Measurements from ENCODE around the gene PPP2CA.
"Not testable (repeated sequence)": the region's sequence is repeated elsewhere in the genome, so short reads cannot be mapped to it uniquely, and the experiment has no call there.

Gene PPP2CA

GRCh38 chr5:134161513-134162395 is 64.1 kb downstream of the PPP2CA start:
- Histone ChIP-seq H3K27me3 (replicated peaks; ENCODE audit: control insufficient read depth, insufficient read depth, low read length) (no peaks in the 10 kb centered on the region), H3K4me1 (ENCODE audit: control insufficient read depth, insufficient read depth, low read length) (no peaks in the 10 kb centered on the region), H3K9ac (ENCODE audit: low read length) (no peak overlapping the region), H3K36me3 (ENCODE audit: control insufficient read depth, insufficient read depth, low read length, severe bottlenecking) (peaks cover 88% of the 10 kb centered on the region), H3K9me3 (ENCODE audit: control insufficient read depth, low read length) (peaks cover 10% of the 10 kb centered on the region), H3K4me3 (ENCODE audit: low read length) (no peak overlapping the region)
- DNase-seq (ENCODE audit: low read depth): no peak

- DNase-seq (ENCODE audit: low read depth): no peak
- H3K9ac ChIP-seq (ENCODE audit: low read length): no peak overlapping the region
- H3K27me3 ChIP-seq (replicated peaks; ENCODE audit: control insufficient read depth, insufficient read depth, low read length): no peaks in the 10 kb centered on the region
- peaks cover 42% of the 10 kb centered on the region for H3K4me1 ChIP-seq (ENCODE audit: control insufficient read depth, insufficient read depth, low read length)
- peaks cover 79% of the 10 kb centered on the region for H3K36me3 ChIP-seq (ENCODE audit: control insufficient read depth, insufficient read depth, low read length, severe bottlenecking)
- H3K4me3 ChIP-seq (ENCODE audit: low read length): no peak overlapping the region
- H3K9me3 ChIP-seq (ENCODE audit: control insufficient read depth, low read length): no peaks in the 10 kb centered on the region
Measured at GRCh38 chr5:134153657-134154056, 72.2 kb downstream of the PPP2CA start.

- Histone ChIP-seq H3K9me3 (ENCODE audit: control insufficient read depth, low read length) (no peaks in the 10 kb centered on the region), H3K4me3 (ENCODE audit: low read length) (no peak overlapping the region), H3K36me3 (ENCODE audit: control insufficient read depth, insufficient read depth, low read length, severe bottlenecking) (peaks cover 77% of the 10 kb centered on the region), H3K9ac (ENCODE audit: low read length) (no peak overlapping the region), H3K4me1 (ENCODE audit: control insufficient read depth, insufficient read depth, low read length) (peaks cover 42% of the 10 kb centered on the region), H3K27me3 (replicated peaks; ENCODE audit: control insufficient read depth, insufficient read depth, low read length) (no peaks in the 10 kb centered on the region)
- no peak for DNase-seq (ENCODE audit: low read depth)
Measured at GRCh38 chr5:134153241-134153640, 72.6 kb downstream of the PPP2CA start.

GRCh38 chr5:134152173-134152832 is 73.6 kb downstream of the PPP2CA start:
- H3K27me3 ChIP-seq (replicated peaks; ENCODE audit: control insufficient read depth, insufficient read depth, low read length); H3K9me3 ChIP-seq (ENCODE audit: control insufficient read depth, low read length); DNase-seq (ENCODE audit: low read depth): not testable (repeated sequence)
- Histone ChIP-seq H3K4me1 (ENCODE audit: control insufficient read depth, insufficient read depth, low read length) (peaks cover 47% of the 10 kb centered on the region), H3K9ac (ENCODE audit: low read length) (peak overlapping the region; percentile 42), H3K36me3 (ENCODE audit: control insufficient read depth, insufficient read depth, low read length, severe bottlenecking) (peaks cover 71% of the 10 kb centered on the region), H3K4me3 (ENCODE audit: low read length) (peak overlapping the region; percentile 43)

- no peak overlapping the region for H3K9ac ChIP-seq (ENCODE audit: low read length)
- H3K27me3 ChIP-seq (replicated peaks; ENCODE audit: control insufficient read depth, insufficient read depth, low read length): no peaks in the 10 kb centered on the region
- peaks cover 69% of the 10 kb centered on the region for H3K36me3 ChIP-seq (ENCODE audit: control insufficient read depth, insufficient read depth, low read length, severe bottlenecking)
- H3K4me3 ChIP-seq (ENCODE audit: low read length): no peak overlapping the region
- peaks cover 53% of the 10 kb centered on the region for H3K4me1 ChIP-seq (ENCODE audit: control insufficient read depth, insufficient read depth, low read length)
- H3K9me3 ChIP-seq (ENCODE audit: control insufficient read depth, low read length): no peaks in the 10 kb centered on the region
- no peak for DNase-seq (ENCODE audit: low read depth)
Measured at GRCh38 chr5:134151723-134152122, 74.2 kb downstream of the PPP2CA start.

- Histone ChIP-seq H3K27me3 (replicated peaks; ENCODE audit: control insufficient read depth, insufficient read depth, low read length) (no peaks in the 10 kb centered on the region), H3K9ac (ENCODE audit: low read length) (peak overlapping the region; percentile 30), H3K36me3 (ENCODE audit: control insufficient read depth, insufficient read depth, low read length, severe bottlenecking) (peaks cover 65% of the 10 kb centered on the region), H3K9me3 (ENCODE audit: control insufficient read depth, low read length) (no peaks in the 10 kb centered on the region), H3K4me1 (ENCODE audit: control insufficient read depth, insufficient read depth, low read length) (peaks cover 73% of the 10 kb centered on the region), H3K4me3 (ENCODE audit: low read length) (peak overlapping the region; percentile 12)
- no peak for DNase-seq (ENCODE audit: low read depth)
Measured at GRCh38 chr5:134149571-134150303, 76.1 kb downstream of the PPP2CA start.

GRCh38 chr5:134148986-134149539 is 76.8 kb downstream of the PPP2CA start:
- DNase-seq (ENCODE audit: low read depth): no peak
- Histone ChIP-seq H3K9ac (ENCODE audit: low read length) (no peak overlapping the region), H3K27me3 (replicated peaks; ENCODE audit: control insufficient read depth, insufficient read depth, low read length) (no peaks in the 10 kb centered on the region), H3K4me1 (ENCODE audit: control insufficient read depth, insufficient read depth, low read length) (peaks cover 76% of the 10 kb centered on the region), H3K9me3 (ENCODE audit: control insufficient read depth, low read length) (no peaks in the 10 kb centered on the region), H3K4me3 (ENCODE audit: low read length) (no peak overlapping the region), H3K36me3 (ENCODE audit: control insufficient read depth, insufficient read depth, low read length, severe bottlenecking) (peaks cover 66% of the 10 kb centered on the region)

GRCh38 chr5:134148316-134148715 is 77.6 kb downstream of the PPP2CA start:
- H3K36me3 ChIP-seq (ENCODE audit: control insufficient read depth, insufficient read depth, low read length, severe bottlenecking): peaks cover 66% of the 10 kb centered on the region
- DNase-seq (ENCODE audit: low read depth): no peak
- no peak overlapping the region for H3K9ac ChIP-seq (ENCODE audit: low read length)
- no peaks in the 10 kb centered on the region for H3K27me3 ChIP-seq (replicated peaks; ENCODE audit: control insufficient read depth, insufficient read depth, low read length)
- no peak overlapping the region for H3K4me3 ChIP-seq (ENCODE audit: low read length)
- no peaks in the 10 kb centered on the region for H3K9me3 ChIP-seq (ENCODE audit: control insufficient read depth, low read length)
- H3K4me1 ChIP-seq (ENCODE audit: control insufficient read depth, insufficient read depth, low read length): peaks cover 76% of the 10 kb centered on the region

GRCh38 chr5:134146651-134147518 is 79.0 kb downstream of the PPP2CA start:
- Histone ChIP-seq H3K4me3 (ENCODE audit: low read length) (no peak overlapping the region), H3K9ac (ENCODE audit: low read length) (peak overlapping the region; percentile 12), H3K4me1 (ENCODE audit: control insufficient read depth, insufficient read depth, low read length) (peaks cover 63% of the 10 kb centered on the region), H3K9me3 (ENCODE audit: control insufficient read depth, low read length) (no peaks in the 10 kb centered on the region), H3K36me3 (ENCODE audit: control insufficient read depth, insufficient read depth, low read length, severe bottlenecking) (peaks cover 69% of the 10 kb centered on the region), H3K27me3 (replicated peaks; ENCODE audit: control insufficient read depth, insufficient read depth, low read length) (no peaks in the 10 kb centered on the region)
- DNase-seq (ENCODE audit: low read depth): no peak

- peak; percentile 88 for DNase-seq (ENCODE audit: low read depth)
- peaks cover 58% of the 10 kb centered on the region for H3K4me1 ChIP-seq (ENCODE audit: control insufficient read depth, insufficient read depth, low read length)
- H3K27me3 ChIP-seq (replicated peaks; ENCODE audit: control insufficient read depth, insufficient read depth, low read length): no peaks in the 10 kb centered on the region
- H3K9me3 ChIP-seq (ENCODE audit: control insufficient read depth, low read length): no peaks in the 10 kb centered on the region
- peaks cover 76% of the 10 kb centered on the region for H3K36me3 ChIP-seq (ENCODE audit: control insufficient read depth, insufficient read depth, low read length, severe bottlenecking)
- H3K9ac ChIP-seq (ENCODE audit: low read length): peak overlapping the region; percentile 40
- H3K4me3 ChIP-seq (ENCODE audit: low read length): no peak overlapping the region
Measured at GRCh38 chr5:134145779-134146581, 79.9 kb downstream of the PPP2CA start.
